HG03108 (cell line): ENCODE results near the gene MGMT.

Experiments used
- ATAC-seq: cut with Tn5 transposase; IDR thresholded peaks from one replicate; pipeline ENCODE4 v1.9.1; 2021; ENCODE audit warnings: moderate library complexity; ENCODE audit not compliant: unreplicated experiment

Gene MGMT

GRCh38 chr10:129494176-129494575 lies 27.1 kb downstream of the MGMT start:
- no peak for ATAC-seq

DNA sequence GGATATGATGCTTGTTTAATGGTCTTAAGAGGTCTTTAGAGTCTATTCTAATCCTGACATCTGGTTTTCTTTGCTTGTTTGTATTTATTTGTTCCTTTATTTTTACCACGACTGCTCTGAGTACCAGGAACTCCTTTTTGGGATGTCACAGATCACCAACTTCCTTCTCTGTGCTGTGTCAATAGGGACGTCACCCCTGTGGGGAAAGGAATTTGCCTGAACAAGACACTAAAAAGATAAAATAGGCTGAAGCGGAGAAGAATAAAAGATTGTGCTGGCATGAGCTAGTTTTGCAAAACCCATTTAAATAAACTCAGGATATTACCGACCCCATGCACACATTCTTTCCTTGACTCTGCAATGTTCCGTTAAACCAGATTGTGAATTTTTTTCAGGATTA lies 27.7 kb downstream of the MGMT start:
- no peak for ATAC-seq

GRCh38 chr10:129495256-129495655 lies 28.2 kb downstream of the MGMT start:
- no peak for ATAC-seq

DNA sequence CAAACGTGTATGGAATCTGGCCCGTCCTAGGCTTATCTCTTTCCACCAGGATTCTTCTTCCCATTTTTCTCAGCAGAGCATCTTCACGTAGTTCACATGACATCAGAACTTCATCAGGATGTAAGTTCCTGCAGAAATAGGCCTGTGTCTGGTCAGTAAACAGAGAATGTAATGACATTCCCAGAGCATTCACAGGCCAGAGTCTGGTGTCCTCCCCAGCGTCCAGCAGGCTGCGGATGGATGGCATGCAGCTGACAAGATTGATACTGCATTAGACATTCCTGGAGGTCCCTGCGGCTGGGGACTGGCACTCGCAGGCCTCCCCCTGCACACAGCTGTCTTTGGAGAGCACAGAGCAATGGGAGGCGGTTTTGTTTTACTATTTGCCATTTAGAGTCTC lies 28.7 kb downstream of the MGMT start:
- no peak for ATAC-seq

GRCh38 chr10:129497013-129497412 lies 30.0 kb downstream of the MGMT start:
- ATAC-seq = no peak

DNA sequence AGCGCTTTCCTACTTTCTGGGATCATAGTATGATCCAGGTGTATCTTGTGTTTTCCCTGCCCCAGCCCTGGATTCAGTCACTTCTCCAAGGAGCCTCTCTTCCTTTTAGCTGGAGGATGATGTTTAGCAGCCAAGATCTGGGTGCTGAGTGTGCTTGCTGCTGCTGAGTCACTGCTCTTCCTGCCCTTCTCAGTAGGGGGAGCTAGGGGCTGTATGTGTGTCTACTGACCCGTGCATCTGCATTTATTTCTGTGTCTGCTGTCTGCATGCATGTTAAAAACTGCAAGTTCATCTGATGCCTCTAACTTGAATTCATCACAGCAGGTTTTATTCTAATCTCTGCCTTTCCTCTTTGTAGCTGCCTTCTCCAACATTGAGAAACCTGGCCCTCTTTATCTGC lies 31.6 kb downstream of the MGMT start:
- ATAC-seq = no peak

DNA sequence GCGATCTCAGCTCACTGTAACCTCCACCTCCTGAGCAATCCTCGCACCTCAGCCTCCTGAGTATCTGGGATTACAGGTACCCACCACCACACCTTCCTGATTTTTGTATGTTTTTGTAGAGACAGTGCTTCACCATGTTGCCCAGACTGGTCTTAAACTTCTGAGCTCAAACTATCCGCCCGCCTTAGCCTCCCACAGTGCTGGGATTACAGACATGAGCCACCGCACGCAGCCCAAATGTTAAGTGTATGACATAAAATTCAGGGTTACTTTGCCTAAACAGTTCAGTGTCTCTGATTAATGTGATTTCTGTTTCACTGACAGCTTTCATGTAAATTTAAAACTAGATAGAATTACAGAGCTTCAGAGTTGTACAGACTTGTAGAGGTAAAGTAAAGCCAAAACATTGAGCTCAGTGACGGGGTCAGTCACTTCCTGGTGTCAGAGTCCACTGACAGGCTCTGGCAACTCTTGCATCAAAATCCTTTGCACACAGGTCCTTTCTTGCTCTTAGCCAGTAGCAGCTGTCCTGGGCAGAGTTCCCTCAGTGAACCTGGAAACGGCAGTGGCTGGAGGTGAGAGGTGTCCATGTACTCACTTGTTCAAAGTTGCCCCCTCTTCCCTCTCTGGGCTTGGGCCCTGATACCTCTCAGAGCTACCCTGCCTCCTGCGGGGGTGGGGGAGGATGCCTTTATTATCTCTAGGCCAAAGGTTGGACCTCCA lies 33.7 kb downstream of the MGMT start:
- ATAC-seq = no peak

- peak; percentile 91 for ATAC-seq
These were observed 34.8 kb downstream of the MGMT start for GRCh38 chr10:129501652-129502436.

- ATAC-seq = no peak
These were observed 35.4 kb downstream of the MGMT start for GRCh38 chr10:129502448-129502847.

DNA sequence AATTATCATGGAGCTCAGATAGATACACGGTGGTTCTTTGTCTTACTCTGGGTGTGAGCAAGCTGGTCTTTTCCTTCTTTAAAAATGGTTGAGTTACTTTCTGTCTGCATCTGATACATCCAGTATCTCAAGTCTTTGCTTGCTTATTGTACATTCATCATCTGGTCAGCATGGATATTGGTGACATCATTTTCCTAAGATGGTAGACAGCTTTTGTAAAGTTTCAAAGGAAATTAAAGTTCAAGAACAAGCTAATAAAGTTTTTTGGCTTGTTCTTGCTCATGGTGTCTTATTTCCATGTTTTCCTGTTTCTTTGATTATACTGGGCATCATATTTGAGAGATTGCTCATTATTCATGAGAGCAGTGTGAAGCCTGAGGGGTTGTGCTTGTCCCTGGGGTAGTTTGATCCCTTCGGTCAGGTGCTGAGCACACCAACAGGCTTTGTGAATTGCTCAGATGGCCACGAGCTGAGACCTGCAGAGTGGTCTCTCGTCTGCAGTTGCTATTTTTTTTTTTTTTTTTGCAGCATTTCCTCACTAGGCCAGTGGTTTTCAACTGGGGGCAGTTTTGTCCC lies 38.5 kb downstream of the MGMT start:
- ATAC-seq = no peak

DNA sequence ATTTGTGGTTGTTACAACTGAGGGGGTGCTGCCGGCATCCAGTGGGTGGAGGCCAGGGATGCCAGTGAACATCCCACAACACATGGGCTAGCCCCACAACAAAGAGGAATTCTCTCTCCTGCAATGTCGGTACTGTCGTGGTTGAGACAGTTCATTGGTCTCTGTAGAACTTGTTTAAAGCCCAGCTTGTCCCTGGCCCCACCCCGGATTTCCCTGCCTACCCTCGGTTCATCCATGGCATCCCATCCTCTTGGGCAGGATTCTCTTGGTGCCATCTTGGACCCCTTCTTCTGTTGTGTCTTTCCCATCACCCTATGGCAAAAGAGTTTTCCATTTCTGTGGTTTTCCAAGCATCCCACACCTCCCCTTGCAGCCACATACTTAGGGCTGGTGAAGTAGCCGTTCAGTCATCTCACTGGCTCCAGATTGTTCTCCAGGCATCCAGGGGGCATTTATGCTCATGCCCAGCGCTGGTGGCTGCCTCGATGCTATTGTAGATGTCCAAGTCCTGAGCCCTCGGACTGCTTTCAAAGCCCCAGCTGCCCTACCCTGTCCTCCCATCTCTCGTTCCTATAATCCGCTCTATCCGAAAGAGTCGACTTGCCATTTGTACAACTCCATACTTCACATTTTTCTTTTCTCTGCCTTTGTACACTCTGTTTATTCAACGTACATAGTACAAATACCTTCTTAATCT lies 39.2 kb downstream of the MGMT start:
- no peak for ATAC-seq

DNA sequence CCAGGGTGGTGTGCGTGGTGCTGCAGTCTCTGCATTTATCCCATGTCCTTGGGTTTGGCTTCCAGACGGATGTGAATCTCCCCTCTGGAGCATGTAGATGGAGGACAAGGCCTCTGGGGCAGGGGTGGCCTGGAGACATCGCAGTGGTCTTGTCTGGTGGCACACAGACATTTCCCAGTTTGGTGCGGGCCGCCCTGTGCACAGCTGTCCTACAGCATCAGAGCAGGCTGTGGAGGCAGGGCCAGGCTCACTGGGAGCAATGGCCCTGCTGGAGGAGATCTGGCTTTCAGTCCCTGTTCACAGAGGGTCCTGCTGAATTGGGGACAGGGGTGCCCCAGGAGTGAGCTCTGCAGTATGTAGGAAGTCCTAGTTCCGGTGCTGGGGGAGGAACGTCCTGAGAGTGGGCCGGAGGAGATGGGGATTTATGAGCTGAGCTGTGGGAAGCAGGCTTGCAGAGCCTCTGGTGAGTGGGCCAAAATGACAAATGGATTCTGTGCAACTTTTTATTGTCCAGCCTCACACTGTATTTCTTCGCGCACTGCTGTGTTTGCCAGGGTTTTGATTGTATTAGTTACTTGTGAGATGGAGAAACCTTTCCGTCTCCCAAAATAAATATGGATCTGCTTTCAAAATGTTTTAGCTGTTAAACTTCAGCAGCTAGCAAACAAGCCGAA lies 40.3 kb downstream of the MGMT start:
- no peak for ATAC-seq

DNA sequence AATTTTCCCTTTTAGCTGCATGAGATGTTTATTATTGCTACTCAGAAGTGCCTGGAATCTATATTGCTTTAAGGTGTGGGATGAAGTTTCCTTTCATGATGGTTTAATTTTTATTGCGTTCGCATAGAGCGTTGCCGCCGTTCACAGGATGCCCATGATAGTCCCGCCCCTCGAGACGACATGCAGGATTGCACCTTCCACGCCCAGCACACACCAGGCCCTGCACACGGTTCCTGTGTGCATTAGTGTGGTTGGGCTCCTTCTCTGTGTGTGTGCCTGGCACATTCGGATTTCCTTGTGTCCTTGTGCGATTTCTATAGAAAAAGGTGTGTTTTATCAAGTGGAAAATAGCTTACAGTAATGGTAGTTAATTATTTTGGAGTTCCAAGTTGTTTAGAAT lies 42.1 kb downstream of the MGMT start:
- no peak for ATAC-seq

GRCh38 chr10:129509835-129510234 lies 42.8 kb downstream of the MGMT start:
- no peak for ATAC-seq

DNA sequence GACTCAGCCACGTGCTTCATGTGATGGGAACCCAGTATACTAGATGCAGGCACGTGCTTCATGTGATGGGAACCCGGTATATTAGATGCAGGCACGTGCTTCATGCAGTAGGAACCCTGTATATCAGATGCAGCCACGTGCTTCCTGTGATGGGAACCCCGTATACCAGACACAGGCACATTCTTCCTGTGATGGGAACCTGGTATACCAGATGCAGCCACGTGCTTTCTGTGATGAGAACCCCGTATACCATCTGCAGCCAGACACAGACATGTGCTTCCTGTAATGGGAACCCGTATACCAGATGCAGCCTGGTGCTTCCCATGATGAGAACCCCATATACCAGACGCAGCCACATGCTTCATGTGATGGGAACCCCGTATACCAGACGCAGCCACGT lies 44.0 kb downstream of the MGMT start:
- ATAC-seq = no peak

GRCh38 chr10:129511758-129512157 lies 44.7 kb downstream of the MGMT start:
- no peak for ATAC-seq

GRCh38 chr10:129513312-129513711 lies 46.3 kb downstream of the MGMT start:
- ATAC-seq = no peak

DNA sequence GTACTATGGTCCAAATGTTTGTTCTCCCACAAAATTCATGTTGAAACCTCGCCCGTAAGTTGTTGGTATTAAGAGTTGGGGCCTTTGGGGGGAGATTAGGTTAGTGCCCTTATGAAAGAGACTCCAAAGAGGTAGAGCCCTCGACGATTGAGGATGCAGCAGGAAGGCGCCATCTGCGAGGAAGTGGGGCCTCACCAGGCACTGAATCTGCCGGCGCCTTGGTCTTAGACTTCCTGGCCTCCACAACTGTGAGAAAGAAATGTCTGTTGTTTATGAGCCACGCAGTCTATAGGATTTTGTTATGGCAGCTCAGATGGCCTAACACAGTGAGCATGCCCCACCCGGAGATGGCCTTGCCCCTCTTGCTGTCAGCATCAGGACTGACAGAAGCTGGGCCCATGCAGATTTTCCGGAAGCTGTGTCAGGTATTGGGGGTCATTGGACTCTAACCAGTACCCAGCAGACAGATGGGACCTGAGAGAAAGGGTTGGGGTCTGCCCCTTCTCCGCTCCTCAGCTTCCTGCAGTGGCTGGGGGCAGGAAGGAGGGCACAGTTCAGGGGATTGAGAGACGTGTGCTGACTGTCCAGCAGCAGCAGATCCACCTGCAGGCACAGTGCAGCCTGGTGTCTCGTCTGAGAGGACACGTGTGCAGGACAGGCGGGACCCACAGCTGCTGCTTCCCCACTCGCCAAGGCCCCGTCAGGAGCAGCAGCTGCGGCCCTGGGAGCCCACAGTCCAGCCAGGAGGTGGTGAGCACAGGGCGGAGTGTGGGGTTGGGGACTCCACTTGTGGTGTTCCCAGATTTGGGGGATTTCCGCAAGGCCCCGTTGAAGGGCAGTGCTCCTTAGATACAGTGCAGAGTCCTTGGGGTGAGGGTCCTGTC lies 47.8 kb downstream of the MGMT start:
- no peak for ATAC-seq

DNA sequence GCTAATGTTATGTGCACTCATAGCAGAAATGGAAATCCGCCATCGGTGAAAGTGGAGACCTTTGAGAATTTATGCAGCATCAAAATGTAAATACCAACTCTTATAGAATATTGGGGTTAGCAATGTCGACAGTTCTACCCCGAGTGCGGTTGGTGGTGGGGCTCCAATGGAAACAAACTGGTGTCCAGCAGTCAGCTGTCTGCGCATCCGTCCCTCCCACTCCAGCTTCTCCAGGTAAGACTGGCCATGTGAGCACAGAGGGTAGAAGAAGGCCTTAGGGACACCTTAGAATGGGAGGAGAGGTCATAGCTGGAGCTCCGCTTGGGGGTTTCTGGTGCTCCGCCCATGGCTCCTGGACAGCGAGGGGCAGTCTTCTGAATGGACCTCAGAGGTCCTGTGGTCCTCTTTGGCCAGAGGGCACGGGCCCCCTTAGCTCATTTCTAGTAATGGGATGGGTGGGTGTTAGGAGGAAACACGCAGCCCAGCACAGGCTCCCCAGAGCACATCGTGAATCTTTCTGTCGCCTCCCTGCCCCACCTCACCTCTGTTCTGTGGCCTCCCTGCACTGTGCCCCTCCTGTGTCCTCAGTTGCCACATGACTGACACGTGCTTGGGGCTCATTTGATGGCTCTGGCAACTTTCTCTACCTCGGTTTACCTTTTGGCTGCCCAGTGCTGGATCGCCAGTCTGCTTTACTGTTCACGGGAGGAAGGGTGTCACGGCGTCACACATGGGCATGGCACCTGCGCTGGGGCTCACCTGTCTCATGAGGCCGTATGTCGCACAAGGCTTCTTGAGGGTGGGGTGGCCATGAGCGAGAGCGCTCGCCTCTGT lies 50.0 kb downstream of the MGMT start:
- ATAC-seq = no peak
